GM03348 (cell line): ENCODE results near the gene CHSY1.
A peak's percentile ranks its signal among the peaks of the same experiment; 100 is the strongest.

Experiments
- DNase-seq: peaks from one replicate; pipeline ENCODE4 v3.0.0; 2012; ENCODE audit warnings: low spot score

The CHSY1 gene

DNA sequence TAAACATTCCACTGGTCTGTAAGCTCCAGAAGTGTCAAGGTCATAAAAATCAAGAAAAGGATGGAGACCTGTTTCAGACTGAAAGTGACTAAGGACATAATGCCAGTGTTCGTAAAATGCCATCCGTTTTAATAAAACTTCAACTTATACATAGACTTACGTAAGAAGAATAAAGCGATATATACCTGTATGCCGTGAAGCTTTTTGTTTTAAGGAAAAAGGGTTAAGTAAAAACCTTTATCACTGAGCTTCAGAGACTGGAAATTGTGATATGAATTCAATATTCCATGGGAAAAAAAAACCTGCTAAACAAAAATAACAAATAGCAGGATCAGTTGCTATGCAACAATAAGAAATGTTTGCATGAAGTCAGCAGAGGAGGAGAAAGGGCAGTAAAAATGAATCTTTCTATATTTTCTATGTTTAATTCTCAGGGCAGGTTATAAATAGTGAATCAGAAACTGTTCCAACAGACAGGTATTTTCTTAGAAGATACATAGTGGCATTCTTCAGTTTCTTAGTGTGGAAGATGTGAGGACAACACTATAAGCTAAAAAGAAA lies 42.5 kb downstream of the CHSY1 start:
- no peak for DNase-seq

DNA sequence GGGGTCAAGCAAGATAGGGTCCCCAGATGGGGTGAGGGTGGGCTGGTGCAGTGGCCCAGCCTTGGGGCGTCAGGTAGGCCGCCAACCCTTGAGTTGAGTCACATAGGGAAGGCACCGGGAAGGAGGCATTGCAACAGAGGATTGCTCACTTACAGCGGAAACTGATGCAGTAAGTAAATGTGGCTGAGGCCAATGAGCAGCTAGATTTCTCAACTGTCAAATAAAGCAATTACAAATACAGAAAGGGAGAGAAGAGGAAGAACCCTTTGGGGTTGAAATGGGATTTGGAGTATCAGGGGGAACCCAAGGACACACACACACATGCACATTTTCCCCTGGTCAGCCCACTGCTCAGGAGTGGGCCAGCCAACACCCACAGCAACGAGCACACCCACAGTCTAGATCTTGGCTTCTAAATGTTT lies 44.0 kb downstream of the CHSY1 start:
- DNase-seq: peak; percentile 62

DNA sequence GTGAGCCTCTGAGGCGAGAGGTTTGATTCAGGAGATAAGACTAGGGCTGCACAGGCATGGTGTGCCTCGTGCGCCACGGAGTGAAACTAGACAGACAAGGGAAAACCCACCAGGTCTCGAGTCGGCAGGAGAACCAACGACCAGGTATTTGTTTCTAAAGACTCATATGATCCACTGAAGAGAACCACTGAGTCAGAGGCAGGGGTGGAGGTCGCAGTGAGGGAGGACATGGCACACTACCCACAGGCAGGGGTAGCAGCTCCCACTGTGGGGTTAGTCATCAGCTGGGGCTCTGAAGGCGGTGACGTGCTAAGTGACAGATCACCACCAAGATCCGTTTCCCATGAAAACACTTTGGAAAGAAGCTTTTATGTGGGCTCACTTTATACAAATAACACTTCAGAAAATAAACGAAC lies 45.7 kb downstream of the CHSY1 start:
- DNase-seq: peak; percentile 40

GRCh38 chr15:101204739-101205535 lies 46.9 kb downstream of the CHSY1 start:
- peak; percentile 43 for DNase-seq

GRCh38 chr15:101203607-101204189 lies 48.1 kb downstream of the CHSY1 start:
- DNase-seq: no peak

GRCh38 chr15:101203029-101203573 lies 48.7 kb downstream of the CHSY1 start:
- DNase-seq: no peak

DNA sequence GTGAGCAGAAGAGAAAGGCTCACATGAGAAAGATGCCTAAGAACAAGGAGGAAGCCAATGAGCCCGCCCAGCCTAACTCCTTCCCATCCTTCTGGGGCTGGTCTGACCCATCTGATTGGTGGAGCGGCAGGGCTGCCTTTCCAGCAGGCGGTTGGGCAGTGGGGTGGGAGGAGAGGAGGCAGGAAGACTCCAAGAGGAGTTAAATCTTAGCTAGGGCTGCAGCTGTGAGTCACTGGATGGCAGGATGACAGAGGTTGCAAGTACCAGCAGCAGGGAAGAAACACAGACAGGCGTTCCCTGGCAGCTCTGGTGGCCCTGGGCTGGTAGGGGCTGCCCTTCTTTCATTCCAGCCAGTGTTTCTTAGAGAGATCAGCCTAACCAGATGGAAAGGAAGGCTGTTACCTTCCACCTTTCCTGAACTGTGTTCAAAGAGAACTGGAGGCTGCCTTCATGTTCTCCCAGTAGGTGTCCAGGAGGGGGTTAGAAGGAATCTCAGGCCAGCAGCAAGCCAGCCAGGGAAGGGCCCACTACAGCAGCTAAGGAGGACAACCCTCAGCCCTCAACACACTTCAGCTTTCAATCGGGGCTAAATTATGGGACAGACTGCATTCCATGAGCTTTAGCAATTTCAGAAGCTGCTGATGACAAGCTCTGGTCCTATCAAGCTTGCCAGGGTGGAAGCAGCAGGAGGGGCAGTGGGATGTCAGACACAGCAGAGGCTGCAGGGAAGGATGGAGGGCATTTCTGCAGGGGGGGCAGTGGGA lies 50.3 kb downstream of the CHSY1 start:
- peak; percentile 96 for DNase-seq

DNA sequence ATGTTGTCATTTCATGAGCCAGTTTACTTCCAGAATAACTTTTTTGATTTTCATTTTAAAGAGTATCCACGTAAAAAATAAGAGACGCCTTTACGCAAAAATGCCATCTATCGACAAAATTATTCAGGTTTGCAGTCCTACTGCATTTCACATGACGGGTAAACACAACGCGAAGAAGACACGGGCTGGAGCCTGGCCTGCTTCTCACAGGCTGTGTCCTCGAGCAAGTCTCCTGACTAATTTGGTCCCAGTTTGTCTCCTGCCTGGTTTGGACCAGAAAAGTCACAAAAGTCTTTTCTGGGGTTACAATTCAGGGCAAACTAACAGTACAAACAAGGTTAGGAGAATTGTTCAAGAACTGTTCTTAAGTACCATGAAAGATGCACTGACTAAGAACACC lies 51.7 kb downstream of the CHSY1 start:
- DNase-seq: no peak

DNA sequence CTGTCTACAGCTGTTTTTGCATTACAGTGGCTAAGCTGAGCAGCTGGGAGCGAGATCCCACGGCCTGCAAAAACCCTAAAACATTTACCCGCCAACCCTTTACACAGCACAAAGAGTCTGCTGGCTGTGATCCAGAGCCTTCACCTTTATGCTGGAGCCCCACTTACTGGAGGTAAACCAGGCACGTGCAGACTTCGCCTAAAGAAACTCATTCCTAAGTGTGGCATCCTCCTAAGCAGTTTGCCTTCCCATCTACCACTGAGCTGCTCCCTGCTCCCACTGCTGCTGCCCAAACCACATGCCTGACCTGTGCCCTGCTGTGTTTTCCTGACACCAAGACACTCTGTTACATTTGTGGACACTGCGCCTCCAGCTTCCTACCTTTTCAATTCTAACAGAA lies 53.0 kb downstream of the CHSY1 start:
- no peak for DNase-seq

DNA sequence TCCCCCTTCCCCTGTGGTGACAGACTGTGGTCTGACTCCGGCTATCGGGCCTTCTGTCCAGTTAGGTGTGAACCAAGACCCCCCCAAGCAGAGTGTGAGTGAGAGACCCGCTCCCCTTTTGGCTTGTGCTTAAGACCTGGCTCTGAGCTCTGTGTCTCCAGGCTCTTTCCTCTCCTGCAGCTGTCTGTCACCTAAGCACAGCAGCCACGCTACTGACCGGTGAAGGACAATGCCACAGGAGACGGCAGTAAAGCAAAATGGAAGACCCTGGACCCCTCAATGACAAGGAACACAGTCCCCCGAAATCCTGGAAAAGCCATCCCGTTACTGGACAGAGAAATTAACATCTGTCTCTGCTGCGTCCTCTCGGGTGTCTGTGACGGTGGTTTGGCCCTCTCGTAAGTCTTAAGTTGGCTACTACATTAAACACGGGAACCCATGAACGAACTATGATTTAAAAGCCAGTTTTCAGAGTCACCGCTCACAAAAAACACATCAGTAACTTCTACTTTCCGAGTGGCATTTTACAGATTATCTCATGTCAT lies 53.7 kb downstream of the CHSY1 start:
- DNase-seq: no peak

DNA sequence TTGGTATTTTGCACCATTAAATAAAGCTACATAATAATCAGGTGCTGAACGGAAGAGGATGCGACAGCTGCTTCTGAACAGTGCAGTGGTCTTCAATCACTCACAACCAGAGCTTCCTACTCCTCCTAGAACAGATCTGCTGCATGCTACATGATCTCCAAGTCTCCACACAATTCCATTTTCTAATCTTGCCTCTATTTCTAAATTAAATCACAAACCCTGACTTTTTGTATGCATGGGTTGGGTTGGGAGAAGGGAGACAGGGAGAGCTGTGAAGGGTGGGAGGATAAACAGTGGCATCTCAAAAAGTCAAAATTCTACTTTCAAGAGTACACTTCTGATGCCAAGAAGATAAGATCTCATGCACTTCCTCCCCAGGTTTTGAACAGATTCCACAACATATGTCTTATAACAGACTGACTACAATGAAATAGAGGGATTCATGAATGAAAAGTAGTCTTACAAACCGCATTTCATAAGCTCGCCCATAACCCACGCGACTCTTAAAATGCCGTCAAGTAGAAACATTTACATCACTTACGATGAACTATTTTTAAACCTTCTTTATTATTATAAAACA lies 57.2 kb downstream of the CHSY1 start:
- no peak for DNase-seq

DNA sequence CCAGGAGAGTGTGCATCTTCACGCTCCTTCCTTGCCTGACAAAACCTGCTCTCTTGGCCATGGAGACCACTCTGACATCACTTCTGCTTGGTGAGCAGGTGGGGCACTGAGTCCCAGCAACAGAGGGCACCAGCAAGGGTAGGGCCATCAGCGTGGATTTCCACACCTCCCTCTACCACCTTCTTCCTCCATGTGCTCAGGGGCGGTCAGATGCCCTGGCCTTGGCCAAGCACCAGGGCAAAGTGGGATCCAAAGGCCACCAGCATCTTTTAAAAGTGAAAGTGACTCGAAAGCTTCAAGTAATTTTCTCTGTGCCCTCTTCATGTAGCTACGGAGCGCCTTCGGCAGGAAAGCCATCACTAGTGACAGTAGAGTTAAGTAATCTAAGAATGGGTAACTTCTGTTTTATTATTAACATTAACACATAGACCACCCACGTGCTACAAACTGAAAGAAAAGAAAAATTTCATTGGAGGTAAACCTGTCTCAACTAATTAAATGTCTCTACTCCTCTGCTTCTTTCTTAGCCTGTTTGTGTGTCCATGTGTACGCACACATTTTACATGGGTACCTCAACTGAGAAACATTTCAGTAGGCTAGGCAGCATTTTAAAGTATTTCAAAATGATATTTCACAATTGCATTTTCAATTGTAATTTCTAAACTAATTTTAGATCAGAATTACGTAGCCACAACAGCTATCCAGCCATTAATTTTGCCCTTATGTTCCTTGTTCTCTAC lies 57.9 kb downstream of the CHSY1 start:
- no peak for DNase-seq

DNA sequence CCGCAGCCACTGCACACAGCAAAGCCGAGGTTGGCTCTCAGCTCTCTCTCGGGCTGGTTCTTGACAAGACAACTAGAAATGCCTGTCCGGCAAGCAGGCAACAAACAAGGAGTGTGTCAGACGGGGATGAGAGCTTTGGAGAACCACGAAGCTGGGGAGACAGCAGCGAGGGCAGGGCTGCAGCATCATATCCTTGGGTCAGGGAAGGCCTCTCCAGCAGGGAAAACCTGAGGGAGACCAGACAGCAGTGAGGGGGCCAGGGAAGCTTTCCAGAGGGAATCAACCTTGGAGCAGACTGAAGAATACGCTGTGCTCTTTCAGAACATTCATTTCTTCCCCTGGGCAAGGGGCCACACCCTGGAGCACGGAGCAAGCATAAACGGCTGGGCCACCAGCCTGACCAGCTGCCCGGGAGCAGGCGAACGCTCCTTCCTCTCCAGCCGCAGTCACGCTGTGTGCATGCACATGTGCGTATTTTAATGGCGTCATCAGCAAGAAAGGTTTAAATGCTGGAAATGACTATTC lies 58.7 kb downstream of the CHSY1 start:
- DNase-seq: peak; percentile 54

GRCh38 chr15:101192081-101192480 lies 59.8 kb downstream of the CHSY1 start:
- no peak for DNase-seq

DNA sequence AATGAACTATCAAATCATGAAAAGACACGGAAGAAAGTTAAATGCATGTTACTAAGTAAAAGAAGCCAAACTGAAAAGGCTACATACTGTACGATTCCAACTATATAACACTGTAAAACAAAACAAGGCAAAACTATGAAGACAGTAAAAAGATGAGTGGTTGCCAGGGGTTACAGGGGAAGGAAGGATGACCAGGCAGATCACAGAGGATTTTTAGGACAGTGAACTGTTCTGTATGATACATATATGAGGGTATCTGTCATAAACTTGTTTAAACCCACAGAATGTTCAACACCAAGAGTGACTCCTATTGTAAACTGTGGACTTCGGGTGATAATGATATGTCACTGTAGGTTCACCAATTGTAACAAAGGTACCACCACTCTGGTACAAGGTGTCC lies 60.6 kb downstream of the CHSY1 start:
- no peak for DNase-seq

DNA sequence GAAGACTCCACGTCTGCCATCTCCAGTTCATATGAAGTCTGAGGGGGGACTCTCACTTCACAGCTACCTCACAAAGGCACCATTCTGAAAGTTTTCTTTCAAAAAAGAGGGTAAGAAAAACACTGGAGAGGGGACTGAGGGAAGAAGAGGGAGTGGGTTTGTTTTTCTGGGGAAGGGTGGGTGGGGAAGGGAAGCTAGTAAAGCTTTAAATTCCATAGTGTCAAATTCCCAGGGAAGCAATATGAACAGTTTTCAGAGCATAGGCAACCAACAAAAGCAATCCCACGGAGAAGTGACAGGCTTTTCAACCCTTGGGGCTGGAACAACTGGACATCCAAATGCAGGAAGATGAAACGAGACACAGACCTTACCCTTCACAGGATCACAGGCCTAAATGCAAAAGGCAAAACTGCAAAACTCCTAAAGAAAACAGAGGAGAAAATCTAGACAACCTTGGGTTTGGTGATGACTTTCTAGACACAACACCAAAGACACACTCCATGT lies 61.7 kb downstream of the CHSY1 start:
- no peak for DNase-seq

DNA sequence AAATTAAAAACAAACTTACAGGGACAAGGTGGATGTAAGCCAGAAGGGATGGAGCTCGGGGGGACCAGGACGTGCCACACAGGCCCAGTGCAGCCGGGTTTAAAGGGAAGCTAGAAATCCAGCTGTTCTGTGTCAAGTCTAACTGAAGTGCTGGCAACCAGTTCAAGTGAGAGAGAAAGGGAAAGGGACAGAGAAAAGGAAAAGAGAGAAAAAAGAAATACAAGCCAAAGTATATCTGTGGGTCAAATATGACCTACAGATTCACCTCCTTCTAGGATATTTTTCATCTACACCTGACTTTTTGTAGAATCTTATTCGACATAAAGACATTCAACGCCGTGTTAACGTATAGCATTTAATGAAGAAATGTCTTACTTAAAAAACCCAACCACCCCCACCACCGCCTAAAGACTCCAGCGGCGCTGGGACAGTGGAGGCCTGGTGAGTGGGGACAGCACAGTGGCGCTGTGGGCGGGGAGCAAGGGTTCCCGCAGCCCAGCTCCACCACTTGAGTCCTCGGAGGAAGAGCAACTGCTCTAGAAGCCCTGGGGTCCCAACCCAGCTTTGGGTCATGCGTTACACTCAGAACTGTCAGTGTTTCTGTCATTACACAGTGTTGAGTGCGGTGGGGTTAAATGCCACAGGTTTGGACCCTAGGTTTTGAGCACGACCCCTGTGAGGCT lies 62.3 kb downstream of the CHSY1 start:
- no peak for DNase-seq

DNA sequence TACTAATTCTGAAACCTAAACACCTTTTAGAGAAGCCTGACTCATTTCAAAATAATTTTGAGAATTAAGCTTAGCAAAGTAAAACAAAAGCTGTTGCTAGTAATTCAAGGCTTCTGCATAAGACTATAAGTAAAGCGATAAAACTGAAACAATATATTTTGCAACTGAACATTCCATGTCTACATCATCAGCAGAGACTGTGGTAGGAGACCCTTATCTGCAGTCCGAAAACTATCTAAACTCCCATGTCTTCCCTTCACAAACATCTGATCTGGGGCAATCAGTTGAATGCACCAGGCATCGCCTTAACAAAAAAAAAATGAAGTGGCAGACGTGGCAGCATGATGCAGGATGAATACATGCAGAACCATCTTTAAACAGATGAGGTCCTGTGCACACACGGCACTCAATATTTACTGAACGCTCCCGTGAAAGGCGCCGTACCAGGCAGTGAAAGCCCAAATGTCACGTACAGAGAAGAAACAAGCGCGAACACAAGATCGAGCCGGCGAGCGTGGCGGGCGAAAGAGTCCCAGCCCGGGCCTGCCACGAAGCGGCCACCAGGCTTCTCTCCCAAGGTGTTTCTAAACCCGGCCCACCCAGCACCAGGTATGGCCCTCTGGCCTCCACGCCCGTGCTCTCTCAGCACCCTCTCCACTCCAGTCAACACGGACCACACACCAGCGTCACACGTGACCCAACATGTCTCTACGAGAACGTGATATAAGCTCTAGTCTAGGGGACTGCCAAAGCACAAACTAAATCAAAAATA lies 63.0 kb downstream of the CHSY1 start:
- DNase-seq: peak; percentile 61
